Mucosa of stomach (tissue), 1 donor: ENCODE results near the gene SYNRG.

ENCODE experiments used
- H3K27me3 ChIP-seq: one replicate; pipeline ENCODE4 v1.7.0; 2013; ENCODE audit warnings: mild to moderate bottlenecking, low read length; ENCODE audit not compliant: control insufficient read depth, insufficient read depth
- H3K36me3 ChIP-seq: one replicate; pipeline ENCODE4 v1.7.0; 2013; ENCODE audit warnings: low read length; ENCODE audit not compliant: control insufficient read depth, insufficient read depth
- H3K4me1 ChIP-seq: one replicate; pipeline ENCODE4 v1.7.0; 2013; ENCODE audit warnings: mild to moderate bottlenecking, low read length; ENCODE audit not compliant: control insufficient read depth, insufficient read depth
- H3K4me3 ChIP-seq: one replicate; pipeline ENCODE4 v1.7.0; 2013; ENCODE audit warnings: low read length
- H3K9ac ChIP-seq: one replicate; pipeline ENCODE4 v1.7.0; 2013; ENCODE audit warnings: mild to moderate bottlenecking, low read length, moderate library complexity
- H3K9me3 ChIP-seq: one replicate; pipeline ENCODE4 v1.7.0; 2013; ENCODE audit warnings: mild to moderate bottlenecking, low read length, moderate library complexity; ENCODE audit not compliant: control insufficient read depth
- donor health status: Pancreatic carcinoma.

The SYNRG gene

GRCh38 chr17:37510056-37510455 lies 99.2 kb downstream of the SYNRG start:
- H3K4me1 ChIP-seq: no peaks in the 10 kb centered on the region
- H3K36me3 ChIP-seq: no peaks in the 10 kb centered on the region
- H3K9me3 ChIP-seq: no peaks in the 10 kb centered on the region
- H3K27me3 ChIP-seq: no peaks in the 10 kb centered on the region
- H3K4me3 ChIP-seq: no peak overlapping the region
- no peak overlapping the region for H3K9ac ChIP-seq

DNA sequence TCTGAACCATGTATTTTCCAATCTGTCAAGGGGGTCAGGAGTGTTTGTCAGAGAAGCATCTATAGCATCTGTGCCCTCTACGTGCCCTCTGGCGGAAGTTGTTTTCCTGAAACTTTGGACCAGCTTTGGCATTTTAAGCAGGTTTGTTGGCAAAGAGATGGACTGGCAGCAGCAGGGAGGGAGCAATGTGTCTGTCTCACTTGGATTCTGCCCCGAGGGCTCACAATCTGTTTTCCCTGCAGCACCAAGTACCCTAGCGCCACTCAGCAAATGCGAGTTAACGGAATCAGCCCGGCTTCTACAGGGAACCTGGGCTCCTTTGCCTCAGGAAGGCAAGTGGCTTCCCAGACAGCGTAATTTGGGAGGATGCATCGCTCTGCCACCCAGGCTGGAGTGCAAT lies 102.1 kb downstream of the SYNRG start:
- no peak overlapping the region for H3K4me3 ChIP-seq
- no peak overlapping the region for H3K9ac ChIP-seq
- H3K4me1 ChIP-seq: peaks cover 2% of the 10 kb centered on the region
- H3K9me3 ChIP-seq: no peaks in the 10 kb centered on the region
- no peaks in the 10 kb centered on the region for H3K36me3 ChIP-seq
- no peaks in the 10 kb centered on the region for H3K27me3 ChIP-seq

DNA sequence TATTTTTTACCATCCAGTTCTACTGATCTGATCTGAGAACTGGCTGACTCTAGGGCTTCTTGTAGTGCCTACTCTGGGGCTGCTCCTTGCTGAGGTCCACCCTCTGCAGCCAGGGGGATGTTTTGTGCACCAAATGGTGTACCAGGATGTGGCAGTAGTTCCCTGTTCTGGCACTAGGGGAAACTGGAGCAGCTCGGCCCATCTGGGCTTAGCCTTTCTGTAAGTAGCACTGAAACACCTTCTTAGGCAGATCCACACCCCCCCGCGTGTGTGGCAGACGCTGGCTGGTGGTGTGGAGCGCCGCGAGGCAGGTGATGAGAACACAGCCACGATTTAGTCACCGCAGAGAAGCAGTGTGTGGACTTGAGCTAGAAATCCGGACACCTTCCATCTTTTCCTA lies 102.5 kb downstream of the SYNRG start:
- H3K36me3 ChIP-seq: no peaks in the 10 kb centered on the region
- H3K4me3 ChIP-seq: no peak overlapping the region
- peaks cover 4% of the 10 kb centered on the region for H3K4me1 ChIP-seq
- no peaks in the 10 kb centered on the region for H3K27me3 ChIP-seq
- no peaks in the 10 kb centered on the region for H3K9me3 ChIP-seq
- no peak overlapping the region for H3K9ac ChIP-seq

- H3K36me3 ChIP-seq: no peaks in the 10 kb centered on the region
- H3K9me3 ChIP-seq: no peaks in the 10 kb centered on the region
- H3K4me3 ChIP-seq: no peak overlapping the region
- peaks cover 4% of the 10 kb centered on the region for H3K4me1 ChIP-seq
- H3K27me3 ChIP-seq: no peaks in the 10 kb centered on the region
- no peak overlapping the region for H3K9ac ChIP-seq
These were observed 103.9 kb downstream of the SYNRG start for GRCh38 chr17:37505333-37505732.

GRCh38 chr17:37503148-37503547 lies 106.1 kb downstream of the SYNRG start:
- no peak overlapping the region for H3K9ac ChIP-seq

DNA sequence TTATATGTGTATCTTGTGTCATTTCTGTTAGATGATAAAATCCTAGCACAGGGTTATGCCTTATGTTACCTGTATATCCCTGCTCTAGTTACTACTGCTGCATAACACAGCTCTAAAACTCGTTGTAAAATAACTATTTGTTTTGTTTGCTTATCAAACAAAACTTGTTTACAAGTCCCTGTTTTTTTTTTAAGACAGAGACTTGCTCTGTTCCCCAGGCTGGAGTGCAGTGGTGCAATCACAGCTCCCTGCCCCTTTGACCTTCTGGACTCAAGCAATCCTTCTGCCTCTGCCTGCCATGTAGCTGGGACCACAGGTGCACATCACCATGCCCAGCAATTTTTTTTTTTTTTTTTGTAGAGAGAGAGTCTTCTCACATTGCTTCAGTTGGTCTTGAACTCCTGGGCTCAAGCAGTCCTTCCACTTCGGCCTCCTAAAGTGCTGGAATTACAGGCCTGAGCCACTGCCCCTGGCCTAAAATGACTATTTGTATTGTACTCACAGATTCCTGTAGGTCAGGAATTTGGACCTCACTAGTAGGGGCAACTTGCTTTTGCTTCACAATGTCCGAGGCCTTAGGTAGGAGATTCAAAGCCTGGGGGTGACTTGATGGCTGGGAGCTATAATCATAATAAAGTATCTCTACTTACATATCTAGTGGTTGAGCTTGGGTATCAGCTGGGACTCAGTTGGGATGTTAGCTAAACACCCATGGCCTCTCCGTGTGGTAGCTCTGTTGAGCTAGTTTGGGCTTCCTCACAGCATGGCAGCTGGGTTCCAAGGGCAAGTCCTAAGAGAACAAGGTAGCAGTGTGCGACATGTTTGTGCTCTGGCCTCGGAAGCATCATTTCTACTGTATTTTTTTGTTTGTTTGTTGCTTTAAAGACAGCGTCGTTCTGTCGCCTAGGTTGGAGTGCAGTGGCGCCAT lies 106.9 kb downstream of the SYNRG start:
- no peaks in the 10 kb centered on the region for H3K36me3 ChIP-seq
- no peak overlapping the region for H3K4me3 ChIP-seq
- H3K9me3 ChIP-seq: no peaks in the 10 kb centered on the region
- H3K4me1 ChIP-seq: peaks cover 4% of the 10 kb centered on the region
- no peaks in the 10 kb centered on the region for H3K27me3 ChIP-seq
- no peak overlapping the region for H3K9ac ChIP-seq

More at GRCh38 chr17:37503148-37503547, 106.1 kb downstream of the SYNRG start:
- Histone ChIP-seq H3K9me3 (no peaks in the 10 kb centered on the region), H3K27me3 (no peaks in the 10 kb centered on the region), H3K4me3 (no peak overlapping the region), H3K36me3 (no peaks in the 10 kb centered on the region), H3K4me1 (peaks cover 4% of the 10 kb centered on the region)

- Histone ChIP-seq H3K27me3 (no peaks in the 10 kb centered on the region), H3K4me3 (no peak overlapping the region), H3K9ac (no peak overlapping the region), H3K36me3 (no peaks in the 10 kb centered on the region), H3K4me1 (peaks cover 4% of the 10 kb centered on the region), H3K9me3 (no peaks in the 10 kb centered on the region)
These were observed 108.8 kb downstream of the SYNRG start for GRCh38 chr17:37500378-37500777.

DNA sequence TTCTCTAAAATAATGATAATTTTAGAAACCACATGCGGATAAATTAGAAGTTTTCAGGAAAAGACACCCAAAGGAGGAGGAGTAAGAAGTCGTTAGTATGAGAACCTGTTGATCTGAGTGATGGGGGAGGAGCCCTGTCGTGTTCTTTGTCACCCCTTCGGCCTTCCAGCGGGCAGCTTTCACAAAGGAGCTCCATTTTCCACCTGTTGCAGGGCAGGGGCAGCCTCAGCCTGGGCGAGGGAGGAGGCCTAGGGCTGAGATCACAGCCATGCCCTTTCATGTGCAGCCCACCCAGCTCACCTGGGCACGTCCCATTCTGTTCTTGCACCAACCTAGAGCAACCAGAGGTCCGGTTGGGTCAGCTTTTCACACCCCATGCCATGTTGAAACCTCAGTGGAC lies 114.2 kb downstream of the SYNRG start:
- no peaks in the 10 kb centered on the region for H3K36me3 ChIP-seq
- H3K27me3 ChIP-seq: no peaks in the 10 kb centered on the region
- no peak overlapping the region for H3K4me3 ChIP-seq
- H3K9me3 ChIP-seq: no peaks in the 10 kb centered on the region
- no peak overlapping the region for H3K9ac ChIP-seq
- H3K4me1 ChIP-seq: no peaks in the 10 kb centered on the region

- no peaks in the 10 kb centered on the region for H3K4me1 ChIP-seq
- no peak overlapping the region for H3K9ac ChIP-seq
- no peaks in the 10 kb centered on the region for H3K36me3 ChIP-seq
- no peaks in the 10 kb centered on the region for H3K27me3 ChIP-seq
- no peaks in the 10 kb centered on the region for H3K9me3 ChIP-seq
- H3K4me3 ChIP-seq: no peak overlapping the region
These were observed 114.8 kb downstream of the SYNRG start for GRCh38 chr17:37494401-37494831.

DNA sequence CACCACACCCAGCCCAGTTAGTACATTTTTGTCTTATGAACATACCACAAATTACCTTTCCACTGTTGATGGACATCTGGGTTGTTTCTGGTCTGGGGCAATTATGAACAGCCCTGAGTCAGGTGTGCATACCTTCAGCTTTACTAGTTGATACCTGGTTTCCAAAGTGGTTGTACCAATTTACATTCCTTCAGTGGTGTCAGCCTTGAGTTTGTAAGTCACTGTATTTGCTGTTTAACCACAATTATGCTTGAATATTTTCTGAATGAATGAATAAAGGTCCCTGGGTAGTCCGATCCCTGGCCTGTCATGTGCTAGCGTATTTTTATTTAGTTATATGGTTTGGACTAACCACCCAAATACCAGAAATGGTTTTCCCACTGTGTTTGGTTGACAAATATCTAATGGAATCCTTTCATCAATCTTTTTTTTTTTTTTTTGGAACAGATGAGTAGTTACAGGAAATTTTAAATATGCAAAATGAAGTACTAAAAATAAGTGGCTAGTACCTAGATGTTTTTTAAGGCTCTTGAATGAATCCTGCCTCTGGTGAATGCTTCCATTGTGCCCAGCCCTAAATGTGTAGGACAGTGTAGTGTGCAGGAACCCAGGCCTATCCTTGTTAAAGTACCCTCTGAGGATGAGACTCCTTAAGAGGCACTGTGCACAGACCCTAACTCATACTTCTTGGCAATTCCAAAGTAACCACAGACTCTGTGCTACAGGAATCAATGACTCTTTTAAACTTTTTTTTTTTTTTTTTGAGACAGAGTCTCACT lies 115.8 kb downstream of the SYNRG start:
- Histone ChIP-seq H3K4me3 (no peak overlapping the region), H3K9ac (no peak overlapping the region), H3K9me3 (no peaks in the 10 kb centered on the region), H3K4me1 (peaks cover 1% of the 10 kb centered on the region), H3K36me3 (no peaks in the 10 kb centered on the region), H3K27me3 (no peaks in the 10 kb centered on the region)

GRCh38 chr17:37492167-37492566 lies 117.1 kb downstream of the SYNRG start:
- Histone ChIP-seq H3K27me3 (no peaks in the 10 kb centered on the region), H3K4me1 (peaks cover 8% of the 10 kb centered on the region), H3K9me3 (no peaks in the 10 kb centered on the region), H3K4me3 (no peak overlapping the region), H3K36me3 (no peaks in the 10 kb centered on the region), H3K9ac (no peak overlapping the region)
